Esophagus muscularis mucosa (tissue), 4 donors: Measurements from ENCODE around the gene ALDH1L2. TPM values are rescaled to one million over a fixed set of nuclear protein-coding genes. Genes with fewer than 3 reads are reported as not detected.

ENCODE experiments used
- DNase-seq: peaks from one replicate; pipeline ENCODE4 v3.0.0-alpha.2; 2017; ENCODE audit errors: extremely low spot score
- H3K27ac ChIP-seq, 4 donors: fragments of 200-600 bp; sonication (generic); replicated peaks in 1 of 4; 1 replicate in 3 of 4; 2 replicates in 1 of 4; pipeline ENCODE4 v1.5.1; 2016 to 2019; ENCODE audit warnings: mild to moderate bottlenecking in 1 of 4
- H3K27me3 ChIP-seq, 4 donors: fragments of 200-600 bp; sonication (generic); one replicate each; pipeline versions ENCODE4 v1.5.1 to v1.6.0; 2016 to 2019
- H3K36me3 ChIP-seq, 4 donors: fragments of 200-600 bp; sonication (generic); one replicate each; pipeline ENCODE4 v1.5.1; 2016 to 2019
- H3K4me1 ChIP-seq, 4 donors: fragments of 200-600 bp; sonication (generic); one replicate each; pipeline ENCODE4 v1.5.1; 2016 to 2019
- H3K4me3 ChIP-seq, 4 donors: fragments of 200-600 bp; sonication (generic); 1 replicate in 2 of 4; 2 replicates in 2 of 4; pipeline ENCODE4 v1.5.1; 2016 to 2019; ENCODE audit warnings: mild to moderate bottlenecking in 4 of 4, moderate library complexity in 1 of 4
- H3K9me3 ChIP-seq, 4 donors: fragments of 200-600 bp; sonication (generic); 1 replicate in 3 of 4; 2 replicates in 1 of 4; pipeline ENCODE4 v1.5.1; 2016 to 2019
- EP300 ChIP-seq: sonication (generic); formaldehyde crosslinking; IDR thresholded peaks from one replicate; pipeline ENCODE4 v1.6.1; 2017; ENCODE audit warnings: antibody characterized with exemption
- POLR2A ChIP-seq: fragments of 450-650 bp; IDR thresholded peaks from one replicate; pipeline ENCODE4 v1.6.1; 2017; ENCODE audit warnings: antibody characterized with exemption, moderate library complexity, mild to moderate bottlenecking, low read depth
- POLR2AphosphoS5 ChIP-seq, 2 donors: sonication (generic); formaldehyde crosslinking; IDR thresholded peaks; one replicate each; pipeline ENCODE4 v1.6.1; 2017; ENCODE audit warnings: antibody characterized with exemption in 2 of 2
- WGBS: methylation state at CpG from one replicate; pipeline ENCODE4 v1.1.5; 2018; 5-methylcytosine and 5-hydroxymethylcytosine counted together
- intact Hi-C: fragments of 100-400 bp; cut with DNase I; formaldehyde crosslinking; loops from one replicate; pipeline ENCODE4 v1.15.1; 2023
- total RNA-seq, 4 donors: library from RNA; depleted of rRNA; stranded (reverse); fragments of >200 nt; gene quantifications; one replicate each; pipeline versions ENCODE4 v1.1.0 to v1.2.1, GENCODE V29; 2016
- TF ChIP-seq, protein P1 (sequence below), 3 experiments: fragments of 200-600 bp in 2 of 3; fragments of 450-650 bp in 1 of 3; sonication (generic) in 2 of 3; IDR thresholded peaks; one replicate each; pipeline ENCODE4 v1.5.1; 2017 to 2019; ENCODE audit warnings: antibody characterized with exemption in 3 of 3, mild to moderate bottlenecking in 2 of 3, moderate library complexity in 1 of 3

The ALDH1L2 gene
- total RNA-seq, 4 donors from 2014 or later = 2.3 to 10.4 (median 5.2) TPM

DNA sequence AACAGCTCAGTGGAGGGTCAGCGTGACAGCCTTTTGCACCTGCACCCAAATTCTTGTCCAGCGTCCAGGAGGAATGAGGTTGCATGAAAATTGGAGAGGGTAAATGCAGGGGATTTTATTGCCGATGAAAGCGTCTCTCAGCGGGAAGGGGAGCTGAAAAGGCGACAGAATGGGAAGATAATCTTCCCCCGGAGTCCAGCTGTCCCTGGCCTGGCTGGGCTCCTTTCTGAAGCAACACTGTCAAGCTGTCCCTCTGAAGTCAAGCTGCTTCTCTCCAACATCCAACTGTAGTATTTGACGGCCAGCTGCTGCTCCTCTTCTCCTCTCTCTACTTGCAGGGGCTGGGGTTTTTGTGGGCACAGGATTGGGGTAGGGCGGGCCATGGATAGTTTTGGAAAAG lies 65.5 kb downstream of the ALDH1L2 start:
- H3K4me3 ChIP-seq = no peak overlapping the region
- TF ChIP-seq, protein P1, sequence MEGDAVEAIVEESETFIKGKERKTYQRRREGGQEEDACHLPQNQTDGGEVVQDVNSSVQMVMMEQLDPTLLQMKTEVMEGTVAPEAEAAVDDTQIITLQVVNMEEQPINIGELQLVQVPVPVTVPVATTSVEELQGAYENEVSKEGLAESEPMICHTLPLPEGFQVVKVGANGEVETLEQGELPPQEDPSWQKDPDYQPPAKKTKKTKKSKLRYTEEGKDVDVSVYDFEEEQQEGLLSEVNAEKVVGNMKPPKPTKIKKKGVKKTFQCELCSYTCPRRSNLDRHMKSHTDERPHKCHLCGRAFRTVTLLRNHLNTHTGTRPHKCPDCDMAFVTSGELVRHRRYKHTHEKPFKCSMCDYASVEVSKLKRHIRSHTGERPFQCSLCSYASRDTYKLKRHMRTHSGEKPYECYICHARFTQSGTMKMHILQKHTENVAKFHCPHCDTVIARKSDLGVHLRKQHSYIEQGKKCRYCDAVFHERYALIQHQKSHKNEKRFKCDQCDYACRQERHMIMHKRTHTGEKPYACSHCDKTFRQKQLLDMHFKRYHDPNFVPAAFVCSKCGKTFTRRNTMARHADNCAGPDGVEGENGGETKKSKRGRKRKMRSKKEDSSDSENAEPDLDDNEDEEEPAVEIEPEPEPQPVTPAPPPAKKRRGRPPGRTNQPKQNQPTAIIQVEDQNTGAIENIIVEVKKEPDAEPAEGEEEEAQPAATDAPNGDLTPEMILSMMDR (IDR thresholded peaks at IDR 0.05) = no peak
- TF ChIP-seq EP300 = no peak
- TF ChIP-seq POLR2A = no peak
- TF ChIP-seq POLR2AphosphoS5 (IDR thresholded peaks at IDR 0.05) = no peak
- intact Hi-C loops = no loop called here

DNA sequence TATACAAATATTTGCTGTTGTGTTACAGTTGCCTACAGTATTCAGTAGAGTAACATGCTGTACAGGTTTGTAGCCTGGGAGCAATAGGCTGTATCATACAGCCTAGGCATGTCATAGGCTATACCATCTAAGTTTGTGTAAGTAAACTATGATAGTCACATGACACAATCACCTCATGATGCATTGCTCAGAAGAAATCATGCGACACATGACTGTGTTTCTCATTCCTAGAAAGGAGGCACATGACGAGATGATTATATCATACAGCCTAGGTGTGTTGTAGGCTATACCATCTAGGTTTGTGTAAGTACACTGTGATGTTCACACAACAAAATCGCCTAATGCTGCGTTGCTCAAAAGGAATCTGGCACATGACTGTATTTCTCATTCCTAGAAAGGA lies 66.2 kb downstream of the ALDH1L2 start:
- Histone ChIP-seq H3K27ac (no peak overlapping the region), H3K27me3 (no peaks in the 10 kb centered on the region), H3K9me3 (no peaks in the 10 kb centered on the region), H3K4me3 (no peak overlapping the region), H3K36me3 (peaks cover 0 to 41% (median 22%) of the 10 kb centered on the region in 4 donors), H3K4me1 (no peaks in the 10 kb centered on the region)
- 98% methylated on average over 4 of the region's 4 CpGs for WGBS
- TF ChIP-seq, protein P1 (IDR thresholded peaks at IDR 0.05) = no peak
- TF ChIP-seq POLR2AphosphoS5 (IDR thresholded peaks at IDR 0.05) = no peak
- no peak for TF ChIP-seq POLR2A
- no peak for TF ChIP-seq EP300
- DNase-seq = no peak
- intact Hi-C loops = no loop called here

More for the DNA sequence above, 65.5 kb downstream of the ALDH1L2 start:
- no peak for DNase-seq
- WGBS = 75% methylated on average over 9 of the region's 9 CpGs
- Histone ChIP-seq H3K36me3 (peaks cover 0 to 34% (median 16%) of the 10 kb centered on the region in 4 donors), H3K27me3 (no peaks in the 10 kb centered on the region), H3K27ac (no peak overlapping the region), H3K4me1 (no peaks in the 10 kb centered on the region), H3K9me3 (no peaks in the 10 kb centered on the region)

DNA sequence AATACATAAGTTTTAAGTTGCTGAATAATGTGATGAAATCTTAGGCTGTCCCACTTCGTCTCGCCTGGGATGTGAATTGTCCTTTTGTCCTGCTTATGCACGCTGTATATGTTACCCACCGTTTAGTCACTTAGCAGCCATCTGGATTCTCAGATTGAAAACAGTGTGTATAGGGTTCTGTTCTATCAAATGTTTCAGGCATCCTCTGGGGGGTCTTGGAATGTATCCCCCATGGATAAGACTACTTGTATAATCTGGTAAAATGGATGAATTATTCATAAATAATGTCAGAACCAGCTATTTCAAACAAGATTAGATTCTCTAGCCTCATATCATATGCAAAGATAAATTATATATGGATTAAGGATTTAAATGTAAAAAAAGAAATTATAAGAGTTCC lies 68.7 kb downstream of the ALDH1L2 start:
- TF ChIP-seq POLR2A (no peak), EP300 (no peak), POLR2AphosphoS5 (IDR thresholded peaks at IDR 0.05) (no peak)
- TF ChIP-seq, protein P1 (IDR thresholded peaks at IDR 0.05) = no peak
- no peak for DNase-seq
- WGBS = 90% methylated on average over 4 of the region's 4 CpGs

DNA sequence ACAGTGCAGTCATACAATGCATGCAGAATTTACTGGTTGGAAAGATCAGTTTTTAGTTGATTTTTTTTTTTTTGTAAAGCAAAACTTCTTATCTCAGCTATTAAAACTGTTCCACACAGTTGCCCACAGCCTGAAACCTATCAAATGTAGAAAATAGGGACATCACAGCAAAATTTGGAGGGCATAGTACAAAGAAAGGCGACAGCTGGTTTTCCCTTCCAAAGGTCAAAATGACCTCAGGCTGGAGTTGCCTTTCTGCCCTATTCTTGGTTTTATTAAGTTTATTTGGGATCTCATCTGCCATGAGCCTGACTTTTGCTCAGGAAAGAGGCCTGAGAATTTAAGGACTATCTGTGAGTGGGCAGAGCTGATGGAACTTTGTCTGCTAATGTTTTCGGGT lies 69.7 kb downstream of the ALDH1L2 start:
- no peaks in the 10 kb centered on the region for H3K4me1 ChIP-seq
- TF ChIP-seq POLR2AphosphoS5 (IDR thresholded peaks at IDR 0.05) (no peak), EP300 (no peak), POLR2A (no peak)
- TF ChIP-seq, protein P1 (IDR thresholded peaks at IDR 0.05) = no peak
- H3K36me3 ChIP-seq = peaks cover 0 to 65% (median 40%) of the 10 kb centered on the region in 4 donors
- no peak overlapping the region for H3K4me3 ChIP-seq
- H3K9me3 ChIP-seq = no peaks in the 10 kb centered on the region
- no peak for DNase-seq
- WGBS = 84% methylated on average over 2 of the region's 2 CpGs
- H3K27ac ChIP-seq = no peak overlapping the region
- no peaks in the 10 kb centered on the region for H3K27me3 ChIP-seq
- intact Hi-C loops = no loop called here

More for the DNA sequence above, 68.7 kb downstream of the ALDH1L2 start:
- intact Hi-C loops = no loop called here
- Histone ChIP-seq H3K4me1 (no peaks in the 10 kb centered on the region), H3K27ac (no peak overlapping the region), H3K4me3 (no peak overlapping the region), H3K36me3 (peaks cover 0 to 61% (median 38%) of the 10 kb centered on the region in 4 donors), H3K9me3 (no peaks in the 10 kb centered on the region), H3K27me3 (no peaks in the 10 kb centered on the region)

DNA sequence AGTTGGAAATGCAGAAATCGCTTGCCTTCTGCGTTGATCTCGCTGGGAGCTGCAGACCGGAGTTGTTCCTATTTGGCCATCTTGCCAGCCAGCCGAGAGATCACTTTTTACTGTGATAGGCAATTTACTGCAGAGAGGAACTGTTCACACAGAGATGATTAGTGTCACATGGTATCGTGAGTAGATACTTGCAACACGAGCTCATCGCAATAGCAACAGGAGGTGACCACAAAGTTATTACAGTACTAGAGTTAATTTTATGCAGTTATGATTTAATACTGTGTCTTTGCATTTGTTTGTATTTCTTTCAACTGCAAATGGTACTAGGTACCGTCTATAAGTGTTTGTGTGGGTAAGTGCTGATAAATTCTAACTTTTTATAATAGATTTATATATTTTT lies 70.4 kb downstream of the ALDH1L2 start:
- Histone ChIP-seq H3K4me1 (no peaks in the 10 kb centered on the region), H3K27me3 (no peaks in the 10 kb centered on the region), H3K27ac (no peak overlapping the region), H3K9me3 (peaks cover 0 to under 1% (median 0%) of the 10 kb centered on the region in 4 donors), H3K4me3 (no peak overlapping the region), H3K36me3 (peaks cover 0 to 64% (median 40%) of the 10 kb centered on the region in 4 donors)
- WGBS = 89% methylated on average over 9 of the region's 9 CpGs
- intact Hi-C loops = no loop called here
- DNase-seq = no peak
- TF ChIP-seq POLR2AphosphoS5 (IDR thresholded peaks at IDR 0.05) = no peak
- TF ChIP-seq, protein P1 (IDR thresholded peaks at IDR 0.05) = no peak
- no peak for TF ChIP-seq POLR2A
- TF ChIP-seq EP300 = no peak
